Activated naive CD4-positive, alpha-beta T cell treated with anti-CD3 and anti-CD28 coated beads, Interleukin-2, amount 50 U/mL, for 72 hours (primary cell): ENCODE results near the gene KIF17. TPM values are rescaled to one million over a fixed set of nuclear protein-coding genes. Genes with fewer than 3 reads are reported as not detected.

Experiments used
- total RNA-seq, 2 donors: library from RNA; stranded (reverse); gene quantifications; one replicate each; pipeline ENCODE4 v1.2.3, GENCODE V29; 2022

Gene KIF17
- total RNA-seq, 2 donors from 2014 or later, result 0.18 to 1.0 TPM

Other genes with a start within 250 kb of the KIF17 start
- gene CAMK2N1, start 231.8 kb downstream of the KIF17 start, total RNA-seq, result under 1 TPM; 0.25 to 0.51 TPM
- 10 to 100 TPM; 12.8 to 14.6 TPM for gene MUL1, start 209.9 kb downstream of the KIF17 start, total RNA-seq
- not detected for gene FAM43B, start 165.4 kb downstream of the KIF17 start, total RNA-seq
- not detected for gene CDA, start 128.9 kb downstream of the KIF17 start, total RNA-seq
- gene PINK1, start 84.5 kb downstream of the KIF17 start, total RNA-seq, result 10 to 100 TPM in 1 of 2 donors, 1 to 10 TPM in 1; 2.5 to 10.6 TPM
- gene DDOST, start 56.6 kb downstream of the KIF17 start, total RNA-seq, result 100 to 1,000 TPM; 140 to 184 TPM
- gene SH2D5, start 14.7 kb upstream of the KIF17 start, total RNA-seq, result under 1 TPM in 1 of 2 donors, not detected in 1; 0.66 TPM
- gene HP1BP3, start 69.3 kb upstream of the KIF17 start, total RNA-seq, result 100 to 1,000 TPM; 253 to 311 TPM